KMS-11 (cell line): ENCODE data around the gene PCDH15.

Experiments
- H2AFZ ChIP-seq: fragments of 200-600 bp; sonication (generic); 2 replicates; pipeline ENCODE4 v1.6.1; 2016; ENCODE audit warnings: antibody characterized with exemption, mixed run types, low read depth
- H3K27ac ChIP-seq: fragments of 200-600 bp; sonication (generic); 2 replicates; pipeline ENCODE4 v1.6.1; 2016; ENCODE audit warnings: mild to moderate bottlenecking, mixed run types
- H3K27me3 ChIP-seq: fragments of 200-600 bp; sonication (generic); 2 replicates; pipeline ENCODE4 v1.6.1; 2017; ENCODE audit warnings: mild to moderate bottlenecking, low read depth, mixed run types, moderate library complexity; ENCODE audit not compliant: insufficient read depth
- H3K36me3 ChIP-seq: fragments of 200-600 bp; sonication (generic); 2 replicates; pipeline ENCODE4 v1.6.1; 2017; ENCODE audit warnings: mild to moderate bottlenecking, mixed run types; ENCODE audit not compliant: insufficient read depth
- H3K4me1 ChIP-seq: fragments of 200-600 bp; sonication (generic); 2 replicates; pipeline ENCODE4 v1.6.1; 2016; ENCODE audit warnings: mild to moderate bottlenecking, low read depth, mixed run types; ENCODE audit not compliant: poor library complexity, severe bottlenecking
- H3K4me2 ChIP-seq: fragments of 200-600 bp; sonication (generic); 2 replicates; pipeline ENCODE4 v1.7.0; 2016; ENCODE audit warnings: mild to moderate bottlenecking, mixed run types
- H3K4me3 ChIP-seq: fragments of 200-600 bp; sonication (generic); IDR thresholded peaks from 2 replicates; pipeline ENCODE4 v1.6.1; 2017; ENCODE audit warnings: low read depth, low read length, mixed read lengths; ENCODE audit not compliant: insufficient read depth
- H3K79me2 ChIP-seq: fragments of 200-600 bp; sonication (generic); 2 replicates; pipeline ENCODE4 v1.6.1; 2016; ENCODE audit warnings: low read depth, mixed run types; ENCODE audit not compliant: insufficient read depth
- H3K9ac ChIP-seq: fragments of 200-600 bp; sonication (generic); 2 replicates; pipeline ENCODE4 v1.6.1; 2016; ENCODE audit warnings: mild to moderate bottlenecking, mixed run types
- H4K20me1 ChIP-seq: fragments of 200-600 bp; sonication (generic); 2 replicates; pipeline ENCODE4 v1.6.1; 2016; ENCODE audit warnings: mild to moderate bottlenecking, mixed run types; ENCODE audit not compliant: insufficient read depth
- CTCF ChIP-seq: fragments of 200-600 bp; sonication (generic); conservative IDR thresholded peaks from 2 replicates; pipeline ENCODE4 v1.6.1; 2017; ENCODE audit warnings: low read depth, mild to moderate bottlenecking, antibody characterized with exemption, low read length, moderate library complexity, mixed read lengths

Gene PCDH15

GRCh38 chr10:54485971-54486370, 315.1 kb downstream of the PCDH15 start:
- H3K4me2 ChIP-seq, result no peak overlapping the region
- no peaks in the 10 kb centered on the region for H3K36me3 ChIP-seq

GRCh38 chr10:54484186-54484585, 316.8 kb downstream of the PCDH15 start:
- H3K27me3 ChIP-seq, result no peaks in the 10 kb centered on the region
- no peak overlapping the region for H3K27ac ChIP-seq
- no peak overlapping the region for H2AFZ ChIP-seq
- no peak overlapping the region for H3K4me3 ChIP-seq
- no peak overlapping the region for H3K9ac ChIP-seq
- no peaks in the 10 kb centered on the region for H4K20me1 ChIP-seq
- no peaks in the 10 kb centered on the region for H3K79me2 ChIP-seq
- H3K36me3 ChIP-seq, result no peaks in the 10 kb centered on the region
- H3K4me1 ChIP-seq, result no peaks in the 10 kb centered on the region
- no peak for TF ChIP-seq CTCF
- H3K4me2 ChIP-seq, result no peak overlapping the region

More at GRCh38 chr10:54485971-54486370, 315.1 kb downstream of the PCDH15 start:
- Histone ChIP-seq H4K20me1 (no peaks in the 10 kb centered on the region), H3K27ac (no peak overlapping the region), H3K4me1 (no peaks in the 10 kb centered on the region), H3K27me3 (no peaks in the 10 kb centered on the region), H3K9ac (no peak overlapping the region), H3K79me2 (no peaks in the 10 kb centered on the region), H2AFZ (no peak overlapping the region), H3K4me3 (no peak overlapping the region)
- no peak for TF ChIP-seq CTCF

- Histone ChIP-seq H3K4me2 (no peak overlapping the region), H3K27ac (no peak overlapping the region), H3K36me3 (no peaks in the 10 kb centered on the region), H3K4me3 (no peak overlapping the region), H2AFZ (no peak overlapping the region), H3K4me1 (no peaks in the 10 kb centered on the region), H3K27me3 (no peaks in the 10 kb centered on the region), H4K20me1 (no peaks in the 10 kb centered on the region), H3K79me2 (no peaks in the 10 kb centered on the region), H3K9ac (no peak overlapping the region)
- no peak for TF ChIP-seq CTCF
These were observed 322.4 kb downstream of the PCDH15 start for GRCh38 chr10:54478601-54479000.

GRCh38 chr10:54477738-54478137, 323.3 kb downstream of the PCDH15 start:
- Histone ChIP-seq H3K36me3 (no peaks in the 10 kb centered on the region), H3K27me3 (no peaks in the 10 kb centered on the region), H2AFZ (no peak overlapping the region), H4K20me1 (no peaks in the 10 kb centered on the region), H3K27ac (no peak overlapping the region), H3K9ac (no peak overlapping the region), H3K4me3 (no peak overlapping the region), H3K4me2 (no peak overlapping the region), H3K79me2 (no peaks in the 10 kb centered on the region), H3K4me1 (no peaks in the 10 kb centered on the region)
- no peak for TF ChIP-seq CTCF

GRCh38 chr10:54470324-54470631, 330.8 kb downstream of the PCDH15 start:
- H3K79me2 ChIP-seq, result no peaks in the 10 kb centered on the region
- TF ChIP-seq CTCF, result no peak
- H3K4me2 ChIP-seq, result peak overlapping the region; percentile 63
- H3K27ac ChIP-seq, result peak overlapping the region; percentile 76
- H3K9ac ChIP-seq, result peak overlapping the region; percentile 57; the same call in 1 of the 2 replicates
- no peaks in the 10 kb centered on the region for H4K20me1 ChIP-seq
- H2AFZ ChIP-seq, result peak overlapping the region; percentile 79
- H3K36me3 ChIP-seq, result no peaks in the 10 kb centered on the region
- H3K4me3 ChIP-seq, result no peak overlapping the region
- H3K4me1 ChIP-seq, result peaks cover 20% of the 10 kb centered on the region
- H3K27me3 ChIP-seq, result no peaks in the 10 kb centered on the region
